ENCODE measurements around the gene FAM171A2.
"Not testable (repeated sequence)": the region's sequence is repeated elsewhere in the genome, so short reads cannot be mapped to it uniquely, and the experiment has no call there.

FAM171A2 gene

DNA sequence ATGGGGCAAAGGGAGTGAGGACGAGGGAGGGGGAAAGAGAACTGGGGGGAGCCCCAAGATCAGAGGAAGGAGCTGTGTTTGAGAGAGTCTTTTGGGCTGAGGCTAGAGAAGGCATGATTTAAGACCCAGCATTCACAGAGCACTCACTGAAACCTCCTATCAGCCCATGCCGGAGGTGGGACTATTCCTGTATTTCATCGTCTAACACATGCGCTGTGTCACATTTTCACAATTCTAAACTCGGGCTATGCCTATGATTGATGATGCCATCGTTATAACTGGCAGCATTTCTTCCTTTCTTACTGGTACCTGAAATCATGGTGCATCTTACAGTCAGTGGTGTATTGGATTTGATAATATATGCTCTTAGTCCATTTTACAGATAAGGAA is 3.5 kb downstream of the FAM171A2 start:
- no peak for DNase-seq

DNA sequence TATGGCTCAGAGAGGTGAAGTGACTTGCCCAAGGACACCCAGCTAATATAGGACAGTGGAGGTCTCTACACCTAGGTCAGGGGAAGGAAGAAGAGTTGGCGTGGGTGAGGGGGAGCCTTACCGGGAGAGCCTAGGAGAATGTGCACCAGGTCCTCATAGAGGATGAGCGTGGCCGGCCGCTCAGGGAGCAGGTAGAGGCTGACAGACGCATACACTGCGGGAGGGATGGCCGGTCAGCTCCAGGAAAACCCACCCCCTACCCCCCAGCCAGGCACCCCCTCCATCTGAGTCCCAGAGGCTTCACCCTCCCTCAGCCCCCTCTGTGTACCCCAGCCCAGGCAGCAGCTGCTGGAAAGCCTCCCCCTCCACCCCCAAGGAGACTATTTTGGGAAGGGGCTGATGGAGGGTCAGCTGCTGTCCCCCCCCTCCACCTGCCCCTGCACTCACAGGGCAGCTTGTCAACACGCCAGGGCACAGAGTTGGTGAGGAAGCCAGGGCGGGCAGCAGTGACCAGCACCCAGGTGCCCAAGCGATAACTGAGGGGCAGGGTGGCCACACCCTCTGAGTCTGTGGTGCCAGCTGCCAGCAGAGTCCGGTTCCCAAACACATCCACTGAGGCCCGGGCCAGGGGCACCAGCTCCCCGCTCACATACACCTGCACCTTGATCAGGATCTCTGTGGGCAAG is 4.1 kb downstream of the FAM171A2 start:
- DNase-seq: no peak

DNA sequence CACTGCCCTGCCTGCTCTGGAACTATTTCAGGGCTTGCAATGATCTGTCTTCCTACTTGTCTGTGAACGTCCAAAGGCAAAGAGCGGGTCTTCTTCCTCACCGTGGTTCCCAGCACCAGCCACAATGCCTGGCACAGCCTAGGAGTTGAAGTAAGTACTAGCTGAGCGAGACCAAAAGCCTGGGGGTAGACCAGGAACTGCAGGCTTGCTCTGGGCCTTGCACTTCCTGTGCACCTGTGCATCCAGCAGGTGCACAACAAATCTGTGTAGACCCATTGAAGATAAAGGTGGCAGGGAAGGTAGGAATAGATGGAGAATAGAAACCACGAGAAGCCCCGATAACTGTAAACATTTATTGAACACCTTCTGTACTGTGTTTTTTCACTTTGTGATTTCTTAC is 4.6 kb downstream of the FAM171A2 start:
- no peak for DNase-seq

- no peak for DNase-seq
Observed at GRCh38 chr17:44358066-44358465, 5.6 kb downstream of the FAM171A2 start.

DNA sequence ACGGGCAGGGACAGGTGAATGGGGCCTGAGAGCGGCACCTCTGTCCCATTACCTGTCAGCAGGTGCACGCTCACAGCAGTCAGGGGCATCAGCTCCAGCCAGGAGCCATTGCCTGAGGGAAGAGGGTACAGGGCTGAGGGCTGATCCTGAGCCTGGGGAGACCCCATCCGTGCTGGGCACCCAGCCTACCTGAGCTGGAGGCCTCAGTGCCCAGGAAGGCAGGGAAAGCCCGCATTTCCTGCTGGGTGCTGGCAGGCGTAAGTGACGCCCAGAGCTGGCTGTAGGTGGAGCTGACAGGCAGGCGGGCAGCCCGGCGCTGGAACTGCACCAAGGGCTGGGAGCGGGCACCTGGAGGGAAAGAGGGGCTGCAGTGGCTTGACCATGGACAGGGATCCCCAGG is 7.4 kb downstream of the FAM171A2 start:
- no peak for DNase-seq

DNA sequence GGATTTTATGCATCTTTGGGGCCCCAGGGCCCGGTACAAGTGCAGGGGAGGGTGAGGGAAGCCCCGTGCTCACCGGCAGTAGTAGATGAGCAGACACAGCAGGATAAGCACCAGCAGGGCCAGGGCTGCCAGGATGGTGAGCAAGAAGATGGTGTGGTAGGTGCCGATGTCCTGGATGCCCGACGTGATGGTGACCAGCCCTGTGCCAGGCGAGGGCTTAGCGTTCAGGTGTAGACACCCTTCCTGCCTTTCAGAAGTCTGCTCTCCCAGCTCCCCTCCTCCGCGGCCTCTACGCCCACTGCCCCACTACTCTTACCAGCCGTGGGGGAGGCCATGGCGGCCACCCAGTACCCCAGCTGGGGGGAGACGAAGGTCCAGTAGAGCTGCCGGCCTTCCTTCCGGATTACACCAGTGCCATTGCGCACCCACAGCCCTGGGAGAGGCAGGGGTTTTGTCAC is 8.0 kb downstream of the FAM171A2 start:
- DNase-seq: no peak

DNA sequence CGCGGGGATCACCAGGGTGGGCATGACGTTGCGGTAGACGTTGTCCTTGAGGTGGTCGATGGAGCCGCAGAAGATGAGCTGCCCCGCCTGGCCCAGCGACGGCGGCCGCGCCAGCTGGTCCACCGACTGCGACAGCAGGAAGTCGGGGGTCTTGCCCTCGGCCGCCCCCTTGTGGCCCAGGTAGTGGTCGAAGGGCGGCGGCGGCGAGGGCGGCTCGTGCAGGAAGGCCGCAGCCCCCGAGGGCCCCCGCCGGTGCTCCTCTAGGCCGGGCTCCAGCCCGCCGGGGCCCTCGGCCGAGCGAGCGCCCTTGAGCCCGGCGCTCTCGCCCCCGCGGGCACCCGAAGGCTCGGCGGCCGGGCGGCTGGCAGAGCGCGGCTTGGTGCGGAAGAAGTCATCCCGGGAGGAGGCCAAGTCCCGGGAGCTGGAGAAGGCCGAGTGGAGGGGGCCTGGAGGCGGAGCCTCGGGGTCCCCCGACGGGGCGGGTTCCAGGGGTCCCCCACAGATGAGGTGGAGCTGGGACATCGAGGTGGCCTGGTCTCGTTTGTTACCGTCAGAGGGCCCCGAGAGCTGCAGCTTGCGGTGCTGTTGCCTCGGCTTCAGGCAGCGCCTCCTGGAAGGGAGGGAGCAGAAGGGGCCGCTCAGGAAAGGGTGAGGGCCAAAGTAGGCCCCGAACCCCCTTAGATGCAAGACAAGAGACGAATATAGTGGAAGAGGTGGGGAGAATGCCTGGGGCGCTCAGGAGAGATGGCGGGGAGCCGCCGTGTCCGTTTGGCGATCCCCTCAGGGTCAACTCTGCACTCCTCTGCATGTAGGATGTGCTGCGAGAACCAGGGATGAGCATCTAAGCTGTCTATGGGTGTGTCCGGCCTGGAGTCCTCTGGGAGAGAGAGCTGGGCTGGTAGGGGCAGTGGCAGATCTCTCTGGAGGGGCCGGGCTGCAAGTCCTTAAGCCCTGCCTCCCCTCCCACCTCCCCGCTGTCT is 8.8 kb downstream of the FAM171A2 start:
- DNase-seq: no peak

GRCh38 chr17:44353672-44354331 is 9.9 kb downstream of the FAM171A2 start:
- no peak for DNase-seq

DNA sequence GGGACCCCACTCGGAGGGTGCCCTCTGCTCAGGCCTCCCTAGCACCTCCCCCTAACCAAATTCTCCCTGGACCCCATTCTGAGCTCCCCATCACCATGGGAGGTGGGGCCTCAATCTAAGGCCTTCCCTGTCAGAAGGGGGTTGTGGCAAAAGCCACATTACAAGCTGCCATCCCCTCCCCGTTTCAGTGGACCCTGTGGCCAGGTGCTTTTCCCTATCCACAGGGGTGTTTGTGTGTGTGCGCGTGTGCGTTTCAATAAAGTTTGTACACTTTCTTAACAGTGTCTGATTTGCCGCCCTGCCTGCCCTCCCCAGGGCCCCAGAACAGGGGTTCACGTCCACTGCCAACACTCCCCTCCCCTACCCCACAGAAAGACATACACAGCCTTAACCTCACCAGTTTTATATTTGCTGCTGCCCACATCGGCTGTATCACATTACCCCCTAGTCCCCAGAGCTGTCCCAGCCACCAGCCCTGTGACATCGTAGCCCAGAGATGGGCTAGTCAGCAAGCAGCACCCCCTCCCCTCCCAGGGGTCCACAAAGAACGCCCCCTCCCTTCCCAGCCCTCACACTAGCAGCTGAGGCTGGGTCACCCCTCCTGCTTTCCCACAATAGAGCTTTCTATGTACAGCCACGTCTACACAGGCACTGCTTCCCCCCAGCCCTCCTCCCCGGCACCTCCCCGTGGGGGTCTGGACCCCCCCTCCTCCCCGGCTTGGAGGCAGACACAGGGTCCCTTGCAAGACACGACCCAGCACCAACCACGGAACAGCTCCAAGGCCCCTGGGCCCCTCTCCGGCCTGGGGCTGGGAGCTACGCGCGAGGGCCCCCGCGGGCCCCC is 10.6 kb downstream of the FAM171A2 start:
- no peak for DNase-seq

DNA sequence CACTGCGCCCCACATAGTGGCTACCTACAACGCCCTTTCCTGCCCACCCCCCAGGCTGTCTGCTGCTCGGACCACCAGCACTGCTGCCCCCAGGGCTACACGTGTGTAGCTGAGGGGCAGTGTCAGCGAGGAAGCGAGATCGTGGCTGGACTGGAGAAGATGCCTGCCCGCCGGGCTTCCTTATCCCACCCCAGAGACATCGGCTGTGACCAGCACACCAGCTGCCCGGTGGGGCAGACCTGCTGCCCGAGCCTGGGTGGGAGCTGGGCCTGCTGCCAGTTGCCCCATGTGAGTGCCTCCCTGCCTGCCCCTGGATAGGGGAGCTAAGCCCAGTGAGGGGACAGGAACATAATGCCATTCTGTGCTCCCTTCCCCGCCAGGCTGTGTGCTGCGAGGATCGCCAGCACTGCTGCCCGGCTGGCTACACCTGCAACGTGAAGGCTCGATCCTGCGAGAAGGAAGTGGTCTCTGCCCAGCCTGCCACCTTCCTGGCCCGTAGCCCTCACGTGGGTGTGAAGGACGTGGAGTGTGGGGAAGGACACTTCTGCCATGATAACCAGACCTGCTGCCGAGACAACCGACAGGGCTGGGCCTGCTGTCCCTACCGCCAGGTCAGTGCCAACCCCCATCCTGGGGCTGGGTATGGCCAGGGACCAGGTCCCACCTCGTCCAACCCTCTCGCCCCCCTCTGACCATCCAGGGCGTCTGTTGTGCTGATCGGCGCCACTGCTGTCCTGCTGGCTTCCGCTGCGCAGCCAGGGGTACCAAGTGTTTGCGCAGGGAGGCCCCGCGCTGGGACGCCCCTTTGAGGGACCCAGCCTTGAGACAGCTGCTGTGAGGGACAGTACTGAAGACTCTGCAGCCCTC is 11.5 kb downstream of the FAM171A2 start:
- no peak for DNase-seq

DNA sequence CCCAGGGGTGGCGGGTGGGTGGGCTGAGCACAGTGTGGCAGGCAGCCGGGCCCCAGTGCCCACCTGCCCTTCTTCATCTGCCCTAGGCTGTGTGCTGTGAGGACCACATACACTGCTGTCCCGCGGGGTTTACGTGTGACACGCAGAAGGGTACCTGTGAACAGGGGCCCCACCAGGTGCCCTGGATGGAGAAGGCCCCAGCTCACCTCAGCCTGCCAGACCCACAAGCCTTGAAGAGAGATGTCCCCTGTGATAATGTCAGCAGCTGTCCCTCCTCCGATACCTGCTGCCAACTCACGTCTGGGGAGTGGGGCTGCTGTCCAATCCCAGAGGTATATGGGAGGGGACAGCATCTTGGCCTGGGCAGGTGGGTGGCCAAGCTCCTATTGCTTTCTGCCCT is 12.2 kb downstream of the FAM171A2 start:
- DNase-seq: no peak

GRCh38 chr17:44350733-44351226 is 12.9 kb downstream of the FAM171A2 start:
- peak; percentile 12 for DNase-seq

DNA sequence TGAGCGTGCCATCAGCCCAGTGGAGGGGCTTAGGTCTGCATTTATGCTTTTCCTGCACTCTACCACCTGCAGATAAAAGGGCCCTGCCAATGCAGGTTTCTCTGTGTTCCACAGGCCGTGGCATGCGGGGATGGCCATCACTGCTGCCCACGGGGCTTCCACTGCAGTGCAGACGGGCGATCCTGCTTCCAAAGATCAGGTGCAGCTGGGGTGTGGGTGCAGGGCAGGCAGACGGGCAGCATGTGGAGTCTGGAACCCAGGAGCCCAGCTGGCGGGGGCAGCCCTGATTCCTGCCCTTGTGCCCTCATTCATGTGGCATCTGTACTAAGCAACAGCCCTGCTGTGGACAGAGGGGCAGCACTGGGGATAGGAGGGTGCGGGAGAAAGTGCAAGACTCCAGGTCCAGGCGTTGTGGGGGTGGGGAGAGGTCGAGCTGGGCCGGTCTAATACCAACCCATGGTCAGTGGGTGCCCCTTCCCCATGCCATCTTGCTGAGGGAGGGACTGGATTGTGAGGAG is 14.0 kb downstream of the FAM171A2 start:
- no peak for DNase-seq

DNA sequence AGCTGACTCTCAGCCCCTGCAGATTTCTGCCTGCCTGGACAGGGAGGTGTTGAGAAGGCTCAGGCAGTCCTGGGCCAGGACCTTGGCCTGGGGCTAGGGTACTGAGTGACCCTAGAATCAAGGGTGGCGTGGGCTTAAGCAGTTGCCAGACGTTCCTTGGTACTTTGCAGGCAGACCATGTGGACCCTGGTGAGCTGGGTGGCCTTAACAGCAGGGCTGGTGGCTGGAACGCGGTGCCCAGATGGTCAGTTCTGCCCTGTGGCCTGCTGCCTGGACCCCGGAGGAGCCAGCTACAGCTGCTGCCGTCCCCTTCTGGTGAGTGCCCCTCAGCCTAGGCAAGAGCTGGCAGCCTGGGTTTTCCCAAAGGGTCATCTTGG is 14.7 kb downstream of the FAM171A2 start:
- no peak for DNase-seq

DNA sequence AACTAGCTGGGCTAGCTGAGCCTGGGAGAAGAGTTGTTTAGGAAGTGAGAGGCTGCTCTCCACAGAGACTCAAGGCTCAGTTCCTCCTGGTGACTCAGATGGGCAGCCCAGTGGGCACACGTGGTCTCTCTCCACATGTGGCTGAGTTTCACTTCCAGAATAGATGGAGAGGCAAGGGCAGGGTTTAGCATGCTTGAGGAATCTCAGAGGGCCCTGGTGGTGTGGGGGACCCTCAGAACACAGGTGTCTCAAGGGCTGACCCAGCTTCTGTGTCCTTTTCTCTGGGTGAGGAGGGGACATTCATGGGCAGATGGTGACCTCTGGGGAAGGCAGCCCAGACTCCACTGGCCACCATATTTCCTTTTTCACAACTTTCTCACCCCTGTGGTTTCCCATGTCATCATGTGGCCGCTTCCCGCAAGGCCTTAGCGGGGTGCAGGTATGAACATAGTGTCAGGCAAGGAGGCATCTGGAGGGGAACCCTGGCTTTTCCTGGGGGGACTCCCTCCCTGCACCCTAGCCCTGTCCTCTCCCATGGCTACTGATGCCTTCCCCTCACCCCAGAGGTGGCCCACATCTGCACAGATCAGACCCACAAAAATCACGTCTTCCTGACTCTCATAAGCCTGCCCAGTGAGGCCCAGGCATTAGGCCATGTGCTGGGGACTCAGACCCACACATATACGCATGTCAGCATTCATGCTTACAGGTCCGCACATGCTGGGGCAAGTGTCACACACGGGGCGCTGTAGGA is 15.2 kb downstream of the FAM171A2 start:
- no peak for DNase-seq

GRCh38 chr17:44347206-44348055 is 16.2 kb downstream of the FAM171A2 start:
- not testable (repeated sequence) for DNase-seq

DNA sequence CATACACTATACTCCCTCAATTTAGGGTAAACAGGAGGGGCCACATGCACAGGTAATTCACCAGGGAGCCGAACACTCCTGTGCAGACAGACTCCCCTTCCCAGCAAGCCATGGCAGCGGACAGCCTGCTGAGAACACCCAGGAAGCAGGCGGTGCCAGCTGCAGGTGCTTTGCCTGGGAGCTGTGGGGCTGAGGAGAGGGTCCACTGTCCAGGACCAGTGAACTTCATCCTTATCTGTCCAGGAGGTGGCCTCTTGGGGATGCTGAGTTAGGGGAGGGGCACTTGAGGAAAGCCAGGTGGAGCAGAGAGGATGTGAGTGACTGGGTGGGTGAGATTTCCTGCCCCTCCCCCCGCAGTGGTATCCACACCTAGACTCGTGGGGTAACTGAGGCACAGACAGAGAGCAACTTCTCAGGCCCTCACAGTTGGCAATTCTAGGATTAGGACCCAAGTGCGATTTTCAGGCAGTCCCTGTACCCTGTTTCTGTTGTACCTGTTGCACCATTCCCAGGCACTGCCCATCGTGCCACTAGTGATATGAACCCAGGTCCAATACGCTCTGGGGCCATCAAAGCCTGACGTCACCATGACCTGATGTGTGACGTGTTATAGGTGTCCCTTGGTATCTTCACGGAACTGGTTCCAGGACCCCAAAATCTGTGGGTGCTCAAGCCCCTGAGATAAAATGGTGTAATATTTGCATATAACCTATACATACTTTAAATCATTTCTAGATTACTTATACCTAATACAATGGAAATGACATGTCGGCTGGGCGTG is 17.4 kb downstream of the FAM171A2 start:
- no peak for DNase-seq

GRCh38 chr17:44345454-44346026 is 18.1 kb downstream of the FAM171A2 start:
- DNase-seq: peak; percentile 49
